Prostate gland (tissue), 2 donors: Measurements from ENCODE around the gene TMEM45B.

Experiments
- CTCF ChIP-seq, 4 experiments: fragments of 200-600 bp in 2 of 4; fragments of 450-650 bp in 2 of 4; sonication (generic) in 2 of 4; IDR thresholded peaks; 1 replicate in 3 of 4; 2 replicates in 1 of 4; pipeline ENCODE4 v1.5.1; 2016 to 2019; ENCODE audit warnings: antibody characterized with exemption in 4 of 4, mild to moderate bottlenecking in 2 of 4, moderate library complexity in 2 of 4
- POLR2A ChIP-seq: fragments of 450-650 bp; IDR thresholded peaks from one replicate; pipeline ENCODE4 v1.6.1; 2016; ENCODE audit warnings: antibody characterized with exemption, mild to moderate bottlenecking
- POLR2AphosphoS5 ChIP-seq: sonication (generic); formaldehyde crosslinking; IDR thresholded peaks from one replicate; pipeline ENCODE4 v1.6.1; 2017; ENCODE audit warnings: antibody characterized with exemption

GRCh38 chr11:129778877-129779276 lies 36.8 kb upstream of the TMEM45B start:
- TF ChIP-seq POLR2AphosphoS5 (no peak), POLR2A (no peak), CTCF (IDR thresholded peaks at IDR 0.05) (no peak)
